ENCODE data around the gene COL4A1.

The COL4A1 gene

GRCh38 chr13:110239280-110240125 lies 67.5 kb downstream of the COL4A1 start:
- no peak overlapping the region for H3K4me3 ChIP-seq
- no peaks in the 10 kb centered on the region for H3K9me3 ChIP-seq
- peak overlapping the region; percentile 82 to 91 for H3K27ac ChIP-seq
- peaks cover 6 to 99% (median 61%) of the 10 kb centered on the region in 4 donors for H3K4me1 ChIP-seq
- H3K36me3 ChIP-seq = peaks cover 0 to 6% (median 0%) of the 10 kb centered on the region in 3 donors
- DNase-seq = no peak
- H3K27me3 ChIP-seq = no peaks in the 10 kb centered on the region
- intact Hi-C loops (cut with DNase I; ENCODE audit: low total_unique reads) = no loop called here
- no peak for TF ChIP-seq CTCF (IDR thresholded peaks at IDR 0.05)

- Histone ChIP-seq H3K4me1 (peaks cover 6 to 99% (median 64%) of the 10 kb centered on the region in 4 donors), H3K36me3 (peaks cover 0 to 6% (median 0%) of the 10 kb centered on the region in 3 donors), H3K9me3 (no peaks in the 10 kb centered on the region), H3K27me3 (no peaks in the 10 kb centered on the region), H3K27ac (peak overlapping the region; percentile 82 to 91), H3K4me3 (no peak overlapping the region)
- TF ChIP-seq CTCF (IDR thresholded peaks at IDR 0.05) = no peak
- peak in 1 of 2 donors; percentile 58 for DNase-seq
- intact Hi-C loops (cut with DNase I; ENCODE audit: low total_unique reads) = no loop called here
Observed at GRCh38 chr13:110238818-110239195, 68.2 kb downstream of the COL4A1 start.

- H3K36me3 ChIP-seq = peaks cover 0 to 6% (median 0%) of the 10 kb centered on the region in 3 donors
- intact Hi-C loops (cut with DNase I; ENCODE audit: low total_unique reads) = no loop called here
- DNase-seq = no peak
- H3K4me3 ChIP-seq = no peak overlapping the region
- no peak for TF ChIP-seq CTCF (IDR thresholded peaks at IDR 0.05)
- H3K4me1 ChIP-seq = peaks cover 6 to 99% (median 66%) of the 10 kb centered on the region in 4 donors
- peak overlapping the region; percentile 82 to 91 for H3K27ac ChIP-seq
- no peaks in the 10 kb centered on the region for H3K27me3 ChIP-seq
- H3K9me3 ChIP-seq = no peaks in the 10 kb centered on the region
Observed at GRCh38 chr13:110237875-110238817, 68.8 kb downstream of the COL4A1 start.

GRCh38 chr13:110236831-110237261 lies 70.1 kb downstream of the COL4A1 start:
- Histone ChIP-seq H3K4me3 (no peak overlapping the region), H3K36me3 (peaks cover 0 to 6% (median 0%) of the 10 kb centered on the region in 3 donors), H3K4me1 (peaks cover 6 to 98% (median 62%) of the 10 kb centered on the region in 4 donors), H3K27ac (peak overlapping the region; percentile 82 to 91), H3K27me3 (no peaks in the 10 kb centered on the region), H3K9me3 (no peaks in the 10 kb centered on the region)
- intact Hi-C loops (cut with DNase I; ENCODE audit: low total_unique reads) = no loop called here
- TF ChIP-seq CTCF (IDR thresholded peaks at IDR 0.05) = no peak
- peak; percentile 72 to 93 for DNase-seq

GRCh38 chr13:110236431-110236830 lies 70.5 kb downstream of the COL4A1 start:
- DNase-seq = no peak
- peaks cover 6 to 98% (median 60%) of the 10 kb centered on the region in 4 donors for H3K4me1 ChIP-seq
- peaks cover 0 to 6% (median 0%) of the 10 kb centered on the region in 3 donors for H3K36me3 ChIP-seq
- peak overlapping the region; percentile 82 to 91 for H3K27ac ChIP-seq
- no peak overlapping the region for H3K4me3 ChIP-seq
- H3K9me3 ChIP-seq = no peaks in the 10 kb centered on the region
- no peak for TF ChIP-seq CTCF (IDR thresholded peaks at IDR 0.05)
- intact Hi-C loops (cut with DNase I; ENCODE audit: low total_unique reads) = no loop called here
- no peaks in the 10 kb centered on the region for H3K27me3 ChIP-seq

Measured in tibial artery (tissue), 4 donors.